ENCODE measurements around the gene AXIN1. TPM values are rescaled to one million over a fixed set of nuclear protein-coding genes. Genes with fewer than 3 reads are reported as not detected.
A peak's percentile ranks its signal among the peaks of the same experiment; 100 is the strongest.
"Not testable (repeated sequence)": the region's sequence is repeated elsewhere in the genome, so short reads cannot be mapped to it uniquely, and the experiment has no call there.

Gene AXIN1
- total RNA-seq, 1 donor from 2014 or later = 30.6 TPM

GRCh38 chr16:363766-364490 is 11.4 kb upstream of the AXIN1 start:
- peaks cover 3% of the 10 kb centered on the region for H3K27me3 Mint-ChIP-seq
- H3K9me3 Mint-ChIP-seq = no peaks in the 10 kb centered on the region
- DNase-seq (ENCODE audit: extremely low spot score, unreplicated experiment) = no peak
- H3K36me3 Mint-ChIP-seq = peaks cover 3% of the 10 kb centered on the region
- H3K4me1 Mint-ChIP-seq (ENCODE audit: unreplicated experiment) = peaks cover 6% of the 10 kb centered on the region
- no peak overlapping the region for H3K4me3 Mint-ChIP-seq
- H3K27ac Mint-ChIP-seq = no peak overlapping the region
- TF ChIP-seq, protein P1, sequence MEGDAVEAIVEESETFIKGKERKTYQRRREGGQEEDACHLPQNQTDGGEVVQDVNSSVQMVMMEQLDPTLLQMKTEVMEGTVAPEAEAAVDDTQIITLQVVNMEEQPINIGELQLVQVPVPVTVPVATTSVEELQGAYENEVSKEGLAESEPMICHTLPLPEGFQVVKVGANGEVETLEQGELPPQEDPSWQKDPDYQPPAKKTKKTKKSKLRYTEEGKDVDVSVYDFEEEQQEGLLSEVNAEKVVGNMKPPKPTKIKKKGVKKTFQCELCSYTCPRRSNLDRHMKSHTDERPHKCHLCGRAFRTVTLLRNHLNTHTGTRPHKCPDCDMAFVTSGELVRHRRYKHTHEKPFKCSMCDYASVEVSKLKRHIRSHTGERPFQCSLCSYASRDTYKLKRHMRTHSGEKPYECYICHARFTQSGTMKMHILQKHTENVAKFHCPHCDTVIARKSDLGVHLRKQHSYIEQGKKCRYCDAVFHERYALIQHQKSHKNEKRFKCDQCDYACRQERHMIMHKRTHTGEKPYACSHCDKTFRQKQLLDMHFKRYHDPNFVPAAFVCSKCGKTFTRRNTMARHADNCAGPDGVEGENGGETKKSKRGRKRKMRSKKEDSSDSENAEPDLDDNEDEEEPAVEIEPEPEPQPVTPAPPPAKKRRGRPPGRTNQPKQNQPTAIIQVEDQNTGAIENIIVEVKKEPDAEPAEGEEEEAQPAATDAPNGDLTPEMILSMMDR (conservative IDR thresholded peaks at IDR 0.05) = no peak

GRCh38 chr16:363110-363765 is 10.7 kb upstream of the AXIN1 start:
- Mint-ChIP-seq H3K9me3 (no peaks in the 10 kb centered on the region), H3K27me3 (peaks cover 3% of the 10 kb centered on the region), H3K27ac (no peak overlapping the region), H3K36me3 (peaks cover 3% of the 10 kb centered on the region), H3K4me1 (ENCODE audit: unreplicated experiment) (peaks cover 6% of the 10 kb centered on the region), H3K4me3 (no peak overlapping the region)
- TF ChIP-seq, protein P1 (conservative IDR thresholded peaks at IDR 0.05) = no peak
- DNase-seq (ENCODE audit: extremely low spot score, unreplicated experiment) = no peak

DNA sequence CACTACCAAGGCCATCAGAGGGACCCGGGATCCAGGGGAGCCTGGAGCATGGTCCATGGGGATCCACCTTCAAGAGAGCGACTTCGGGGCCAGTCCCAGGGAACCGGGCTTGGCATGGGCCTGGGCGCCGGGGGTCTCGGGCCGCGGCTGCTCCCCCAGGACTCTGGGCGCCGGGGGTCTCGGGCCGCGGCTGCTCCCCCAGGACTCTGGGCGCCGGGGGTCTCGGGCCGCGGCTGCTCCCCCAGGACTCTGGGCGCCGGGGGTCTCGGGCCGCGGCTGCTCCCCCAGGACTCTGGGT is 10.1 kb upstream of the AXIN1 start:
- not testable (repeated sequence) for H3K4me3 Mint-ChIP-seq; H3K36me3 Mint-ChIP-seq; H3K27me3 Mint-ChIP-seq; H3K27ac Mint-ChIP-seq; H3K9me3 Mint-ChIP-seq; H3K4me1 Mint-ChIP-seq (ENCODE audit: unreplicated experiment); DNase-seq (ENCODE audit: extremely low spot score, unreplicated experiment)

DNA sequence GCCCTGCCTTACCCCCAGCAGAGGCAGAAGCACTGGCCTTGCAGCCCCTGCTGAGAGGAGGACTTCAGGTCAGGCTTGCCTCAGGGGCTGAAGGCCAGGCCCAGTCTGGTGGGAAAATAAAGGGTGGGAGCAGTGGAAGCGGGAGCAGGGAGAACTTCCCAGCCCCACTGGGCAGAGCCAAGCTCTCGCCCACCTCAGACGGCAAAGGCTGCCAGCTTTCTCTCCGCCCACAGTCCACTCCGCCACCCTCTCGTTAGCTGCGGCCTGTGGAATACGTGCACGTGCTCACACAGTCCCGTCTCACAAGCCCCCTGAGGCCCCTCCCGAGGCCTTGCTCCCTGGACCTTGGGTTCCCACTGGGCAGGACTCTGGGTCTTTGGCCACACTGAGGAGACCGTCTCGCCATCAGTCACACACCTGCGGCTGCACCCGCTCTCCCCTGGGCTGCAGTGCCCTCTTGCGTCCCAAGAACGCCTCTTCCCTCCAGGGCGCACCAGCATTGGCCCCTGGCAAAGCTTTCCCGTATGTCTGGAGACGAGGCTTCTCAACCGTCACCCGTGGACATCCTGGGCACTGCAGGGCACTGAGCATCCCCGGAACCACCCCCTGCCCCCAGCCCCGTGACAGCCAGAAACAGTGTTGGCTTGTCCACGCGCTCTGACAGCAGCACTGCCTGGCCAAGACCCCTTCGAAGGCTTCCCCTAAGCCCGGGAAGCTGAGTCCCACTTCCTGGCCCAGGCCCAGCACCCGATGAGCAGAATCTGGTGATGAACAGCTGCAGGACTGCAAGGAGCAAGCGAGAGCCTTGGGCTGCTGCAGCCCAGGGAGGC is 9.6 kb upstream of the AXIN1 start:
- no peak for DNase-seq (ENCODE audit: extremely low spot score, unreplicated experiment)
- H3K27me3 Mint-ChIP-seq = peaks cover 3% of the 10 kb centered on the region
- H3K27ac Mint-ChIP-seq = no peak overlapping the region
- H3K4me1 Mint-ChIP-seq (ENCODE audit: unreplicated experiment) = peaks cover 6% of the 10 kb centered on the region
- no peak overlapping the region for H3K4me3 Mint-ChIP-seq
- H3K9me3 Mint-ChIP-seq = no peaks in the 10 kb centered on the region
- peaks cover 2% of the 10 kb centered on the region for H3K36me3 Mint-ChIP-seq
- TF ChIP-seq, protein P1 (conservative IDR thresholded peaks at IDR 0.05) = peak; percentile 83

DNA sequence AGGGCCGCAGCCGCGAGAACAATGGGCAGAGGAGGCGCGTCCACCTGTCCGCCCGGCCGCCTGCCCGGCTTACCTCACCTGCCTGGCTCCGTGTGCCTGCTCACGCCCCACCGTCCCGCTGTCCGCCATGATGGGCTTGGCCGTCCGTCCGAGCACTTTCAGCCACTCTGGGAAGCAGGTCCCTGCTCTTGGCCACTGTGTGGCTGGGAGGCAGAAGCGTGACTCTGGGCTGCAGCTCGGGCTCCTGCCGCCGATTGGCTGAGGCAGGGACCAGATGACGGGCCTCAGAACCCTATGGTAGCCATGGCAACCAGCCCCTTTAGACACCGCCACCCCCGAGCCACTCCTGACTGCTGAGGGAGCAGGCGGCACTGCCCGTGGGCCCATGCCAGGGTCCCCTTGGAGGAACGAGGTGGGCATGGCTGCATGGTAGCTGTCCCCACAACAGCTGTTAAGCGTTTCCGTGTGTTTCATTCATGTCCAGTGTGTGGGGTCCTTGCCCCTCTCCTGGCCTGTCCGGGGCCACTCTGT is 8.9 kb upstream of the AXIN1 start:
- H3K27ac Mint-ChIP-seq = no peak overlapping the region
- TF ChIP-seq, protein P1 (conservative IDR thresholded peaks at IDR 0.05) = no peak
- no peak overlapping the region for H3K4me3 Mint-ChIP-seq
- H3K27me3 Mint-ChIP-seq = peaks cover 3% of the 10 kb centered on the region
- no peaks in the 10 kb centered on the region for H3K9me3 Mint-ChIP-seq
- no peak for DNase-seq (ENCODE audit: extremely low spot score, unreplicated experiment)
- H3K4me1 Mint-ChIP-seq (ENCODE audit: unreplicated experiment) = peaks cover 6% of the 10 kb centered on the region
- H3K36me3 Mint-ChIP-seq = no peaks in the 10 kb centered on the region

All from type B pancreatic cell (in vitro differentiated cells).